IMR-90 (cell line): Measurements from ENCODE around the gene ALCAM. TPM values are rescaled to one million over a fixed set of nuclear protein-coding genes. Genes with fewer than 3 reads are reported as not detected.

ENCODE experiments used
- ATAC-seq: fragments of 200-7000 bp; cut with Tn5 transposase; 2 replicates; pipeline ENCODE4 v1.9.1; 2020; ENCODE audit warnings: low read depth, mild to moderate bottlenecking, moderate library complexity
- BruUV-seq: library from RNA; stranded (reverse); fragments of 400-500 nt; replicated peaks from 2 replicates; lab custom pipeline; 2021; lab: Mats Ljungman, UMichigan
- CTCF ChIA-PET: fragments of 300-600 bp; formaldehyde crosslinking; extraction: SDS; loops from one replicate; lab custom pipeline; 2021; ENCODE audit warnings: antibody characterized with exemption; lab: Yijun Ruan, JAX
- POLR2A ChIA-PET: fragments of 300-600 bp; sonication (Branson Sonifier 250); formaldehyde crosslinking; loops from one replicate; lab custom pipeline; 2022; ENCODE audit warnings: antibody characterized with exemption; ENCODE audit not compliant: unreplicated experiment; lab: Charles Lee
- DNase-seq: peaks from one replicate; pipeline ENCODE4 v3.0.0; 2013
- H2AFZ ChIP-seq: replicated peaks from 2 replicates; pipeline ENCODE3; 2013; ENCODE audit warnings: low read length, mild to moderate bottlenecking; ENCODE audit not compliant: poor library complexity
- H2AK5ac ChIP-seq: 2 replicates; pipeline ENCODE4 v1.6.1; 2013; ENCODE audit warnings: low read depth, low read length, inconsistent platforms
- H2AK9ac ChIP-seq: replicated peaks from 2 replicates; pipeline ENCODE3; 2013; ENCODE audit warnings: mild to moderate bottlenecking, low read depth, low read length, moderate library complexity; ENCODE audit not compliant: poor library complexity
- H2BK120ac ChIP-seq: 2 replicates; pipeline ENCODE4 v1.6.1; 2013; ENCODE audit warnings: low read depth, low read length, inconsistent platforms
- H2BK15ac ChIP-seq: 3 replicates; pipeline ENCODE4 v1.6.1; 2013; ENCODE audit warnings: low read depth, low read length, inconsistent platforms
- H2BK20ac ChIP-seq: 2 replicates; pipeline ENCODE4 v1.6.1; 2013; ENCODE audit warnings: low read depth, mild to moderate bottlenecking, inconsistent platforms, low read length, moderate library complexity
- H2BK5ac ChIP-seq: 2 replicates; pipeline ENCODE4 v1.6.1; 2013; ENCODE audit warnings: mild to moderate bottlenecking, low read depth, low read length, inconsistent platforms; ENCODE audit not compliant: poor library complexity, severe bottlenecking
- H3K14ac ChIP-seq: replicated peaks from 2 replicates; pipeline ENCODE4 v1.6.1; 2013; ENCODE audit warnings: low read depth, low read length, inconsistent platforms
- H3K18ac ChIP-seq: 2 replicates; pipeline ENCODE4 v1.6.1; 2013; ENCODE audit warnings: low read depth, low read length, control low read depth
- H3K23ac ChIP-seq: 2 replicates; pipeline ENCODE4 v1.6.1; 2013; ENCODE audit warnings: low read depth, low read length, inconsistent platforms
- H3K27ac ChIP-seq: 2 replicates; pipeline ENCODE4 v1.5.1; 2013; ENCODE audit warnings: mild to moderate bottlenecking, control low read depth, low read length; ENCODE audit not compliant: insufficient read depth
- H3K27me3 ChIP-seq: 2 replicates; pipeline ENCODE4 v1.6.1; 2013; ENCODE audit warnings: low read length; ENCODE audit not compliant: control insufficient read depth, insufficient read depth
- H3K36me3 ChIP-seq: 2 replicates; pipeline ENCODE4 v1.6.1; 2013; ENCODE audit warnings: low read length, mixed read lengths; ENCODE audit not compliant: control insufficient read depth, insufficient read depth
- H3K4ac ChIP-seq: 2 replicates; pipeline ENCODE4 v1.6.1; 2013; ENCODE audit warnings: low read depth, low read length, inconsistent platforms
- H3K4me1 ChIP-seq: 2 replicates; pipeline ENCODE4 v1.6.1; 2013; ENCODE audit warnings: low read length, mixed read lengths; ENCODE audit not compliant: control insufficient read depth, insufficient read depth
- H3K4me2 ChIP-seq: 2 replicates; pipeline ENCODE4 v1.6.1; 2013; ENCODE audit warnings: low read depth, mild to moderate bottlenecking, control low read depth, low read length, moderate library complexity
- H3K4me3 ChIP-seq: 2 replicates; pipeline ENCODE4 v1.5.1; 2013; ENCODE audit warnings: low read depth, mild to moderate bottlenecking, control low read depth, low read length, moderate library complexity; ENCODE audit not compliant: insufficient read depth
- H3K56ac ChIP-seq: 2 replicates; pipeline ENCODE4 v1.6.1; 2013; ENCODE audit warnings: low read length, inconsistent platforms; ENCODE audit not compliant: insufficient read depth; ENCODE audit errors: extremely low read depth
- H3K79me1 ChIP-seq, 2 experiments: 2 replicates each; pipeline ENCODE4 v1.6.1; 2013; ENCODE audit warnings: low read length in 2 of 2, inconsistent platforms in 1 of 2, low read depth in 1 of 2
- H3K9ac ChIP-seq: 2 replicates; pipeline ENCODE4 v1.6.1; 2013; ENCODE audit warnings: low read depth, low read length, control low read depth
- H3K9me1 ChIP-seq: 2 replicates; pipeline ENCODE4 v1.6.1; 2013; ENCODE audit warnings: low read length, inconsistent platforms; ENCODE audit not compliant: insufficient read depth
- H3K9me3 ChIP-seq: 2 replicates; pipeline ENCODE4 v1.6.1; 2013; ENCODE audit warnings: low read length; ENCODE audit not compliant: control insufficient read depth, insufficient read depth
- H4K20me1 ChIP-seq: 2 replicates; pipeline ENCODE4 v1.6.1; 2013; ENCODE audit warnings: low read length, inconsistent platforms; ENCODE audit not compliant: insufficient read depth
- H4K5ac ChIP-seq: 2 replicates; pipeline ENCODE4 v1.6.1; 2013; ENCODE audit warnings: mild to moderate bottlenecking, low read depth, low read length, control low read depth
- H4K8ac ChIP-seq, 2 experiments: 2 replicates each; pipeline ENCODE4 v1.6.1; 2013; ENCODE audit warnings: low read depth in 2 of 2, low read length in 2 of 2, control low read depth in 1 of 2, inconsistent platforms in 1 of 2
- H4K91ac ChIP-seq: 2 replicates; pipeline ENCODE4 v1.6.1; 2013; ENCODE audit warnings: low read depth, low read length, inconsistent platforms; ENCODE audit not compliant: insufficient read depth
- BHLHE40 ChIP-seq: fragments of 150-350 bp; IDR thresholded peaks from 2 replicates; pipeline ENCODE4 v1.6.1; 2016; ENCODE audit warnings: mild to moderate bottlenecking, low read depth, low read length
- CHD1 ChIP-seq: IDR thresholded peaks from 2 replicates; pipeline ENCODE4 v1.6.1; 2012; ENCODE audit warnings: low read depth, low read length, improper control_type of control experiment
- ELK1 ChIP-seq: fragments of 150-350 bp; IDR thresholded peaks from 2 replicates; pipeline ENCODE4 v1.6.1; 2016; ENCODE audit warnings: low read depth, mild to moderate bottlenecking, low read length, moderate library complexity, borderline replicate concordance
- MAFK ChIP-seq: IDR thresholded peaks from 2 replicates; pipeline ENCODE4 v1.6.1; 2012; ENCODE audit warnings: low read depth, low read length, improper control_type of control experiment
- MAZ ChIP-seq: IDR thresholded peaks from 2 replicates; pipeline ENCODE4 v1.6.1; 2012; ENCODE audit warnings: low read depth, mild to moderate bottlenecking, low read length, improper control_type of control experiment, moderate library complexity, borderline replicate concordance
- MXI1 ChIP-seq: IDR thresholded peaks from 2 replicates; pipeline ENCODE4 v1.6.1; 2012; ENCODE audit warnings: low read depth, mild to moderate bottlenecking, low read length, moderate library complexity, borderline replicate concordance
- NFE2L2 ChIP-seq: fragments of 150-350 bp; IDR thresholded peaks from 2 replicates; pipeline ENCODE4 v1.6.1; 2016; ENCODE audit warnings: low read depth, mild to moderate bottlenecking, low read length
- POLR2A ChIP-seq: IDR thresholded peaks from 2 replicates; pipeline ENCODE4 v1.6.1; 2012; ENCODE audit warnings: mild to moderate bottlenecking, low read depth, low read length
- RAD21 ChIP-seq: IDR thresholded peaks from 2 replicates; pipeline ENCODE4 v1.6.1; 2012; ENCODE audit warnings: low read length, improper control_type of control experiment
- RFX5 ChIP-seq: IDR thresholded peaks from 2 replicates; pipeline ENCODE4 v1.8.0; 2012; ENCODE audit warnings: low read depth, mild to moderate bottlenecking, low read length, moderate library complexity
- WGBS, 2 experiments: methylation state at CpG; one replicate each; pipeline versions ENCODE4 v1.1.5 to v1.1.7; 2013; ENCODE audit warnings: missing lambda C conversion rate in 2 of 2; ENCODE audit not compliant: insufficient read length in 1 of 2; ENCODE audit errors: extremely low coverage in 2 of 2; 5-methylcytosine and 5-hydroxymethylcytosine counted together
- dilution Hi-C: fragments of 300-500 bp; cut with HindIII; formaldehyde crosslinking; loops from one replicate; pipeline ENCODE4 v1.14.3; 2018; ENCODE audit warnings: low sequenced_read_pairs; ENCODE audit not compliant: unreplicated experiment
- in situ Hi-C: fragments of 300-500 bp; cut with MboI; formaldehyde crosslinking; loops from 3 replicates; pipeline ENCODE4 v1.14.3; 2019; ENCODE audit warnings: low sequenced_read_pairs, inconsistent platforms, mixed read lengths
- intact Hi-C: fragments of 100-400 bp; cut with micrococcal nuclease; formaldehyde crosslinking; loops from 2 replicates; pipeline ENCODE4 v1.10.0; 2022
- polyA plus RNA-seq, 3 experiments: library from polyadenylated mRNA; depleted of rRNA; stranded (reverse); fragments of >200 nt; gene quantifications; 2 replicates each; pipeline ENCODE4 v1.2.3, GENCODE V29; 2012; ENCODE audit warnings: low replicate concordance in 1 of 3
- total RNA-seq: library from RNA; depleted of rRNA; stranded (reverse); fragments of >200 nt; gene quantifications from 2 replicates; pipeline ENCODE4 v1.2.3, GENCODE V29; 2012

The ALCAM gene
- total and polyA plus RNA-seq, 2 of the 4 experiments (the other 2 are of a cell fraction): 117 to 423 TPM

GRCh38 chr3:105503191-105503593 is 136.5 kb downstream of the ALCAM start:
- no peak overlapping the region for H2AK9ac ChIP-seq
- POLR2A ChIA-PET: no interaction called here
- no peak overlapping the region for H3K4ac ChIP-seq
- H3K4me2 ChIP-seq: peak overlapping the region; percentile 49; the same call in 1 of the 2 replicates
- no peak overlapping the region for H3K56ac ChIP-seq
- no peak overlapping the region for H2AFZ ChIP-seq
- no peak overlapping the region; the same call in 1 of the 2 replicates for H3K27ac ChIP-seq
- no peak overlapping the region for H3K14ac ChIP-seq
- H4K20me1 ChIP-seq: peaks cover 3% of the 10 kb centered on the region; the same call in 1 of the 2 replicates
- H4K8ac ChIP-seq: no peak overlapping the region
- no peak overlapping the region for H2AK5ac ChIP-seq
- H3K9me3 ChIP-seq: no peaks in the 10 kb centered on the region
- peak overlapping the region; percentile 44; the same call in 1 of the 2 replicates for H3K23ac ChIP-seq
- H3K9ac ChIP-seq: peak overlapping the region; percentile 13; the same call in 1 of the 2 replicates
- DNase-seq: no peak
- H2BK20ac ChIP-seq: no peak overlapping the region
- H3K9me1 ChIP-seq: peaks cover 6% of the 10 kb centered on the region; the same call in 1 of the 2 replicates
- no peak overlapping the region for H2BK15ac ChIP-seq
- H3K36me3 ChIP-seq: no peaks in the 10 kb centered on the region
- intact Hi-C loops: no loop called here
- H3K4me3 ChIP-seq: no peak overlapping the region
- peak; percentile 38 for ATAC-seq
- H2BK120ac ChIP-seq: no peak overlapping the region
- TF ChIP-seq POLR2A: no peak
- no peak for TF ChIP-seq MAFK
- TF ChIP-seq MAZ: no peak
- TF ChIP-seq RAD21: no peak
- no peak for TF ChIP-seq RFX5
- no peak for TF ChIP-seq BHLHE40
- TF ChIP-seq CHD1: no peak
- TF ChIP-seq MXI1: no peak
- TF ChIP-seq ELK1: no peak
- TF ChIP-seq NFE2L2: no peak
- H3K27me3 ChIP-seq: no peaks in the 10 kb centered on the region
- peak overlapping the region; percentile 33; the same call in 1 of the 2 replicates for H4K5ac ChIP-seq
- BruUV-seq: no TSS peak
- H2BK5ac ChIP-seq: peak overlapping the region; percentile 17
- H3K4me1 ChIP-seq: peaks cover 14% of the 10 kb centered on the region
- dilution Hi-C loops: no loop called here
- H4K91ac ChIP-seq: no peak overlapping the region
- CTCF ChIA-PET: no interaction called here
- 80% methylated on average over 1 of the region's 3 CpGs; no CpG with 5 or more reads in 1 of the 2 experiments for WGBS, 2 experiments
- H3K79me1 ChIP-seq: peaks cover 19 to 57% of the 10 kb centered on the region in 2 experiments
- H3K18ac ChIP-seq: no peak overlapping the region
- in situ Hi-C loops: no loop called here
